CD4-positive, alpha-beta memory T cell (primary cell): Measurements from ENCODE around the gene PHKG2. TPM values are rescaled to one million over a fixed set of nuclear protein-coding genes. Genes with fewer than 3 reads are reported as not detected.
A peak's percentile ranks its signal among the peaks of the same experiment; 100 is the strongest.

Experiments
- CTCF ChIA-PET: fragments of 350-600 bp; sonication (Branson Sonifier 250); formaldehyde crosslinking; loops from one replicate; lab custom pipeline; 2021; ENCODE audit warnings: inconsistent platforms; ENCODE audit not compliant: partially characterized antibody; lab: Charles Lee
- POLR2A ChIA-PET: fragments of 350-600 bp; sonication (Branson Sonifier 250); formaldehyde crosslinking; loops from one replicate; lab custom pipeline; 2021; ENCODE audit not compliant: partially characterized antibody; lab: Charles Lee
- DNase-seq, 5 donors: peaks; one replicate each; pipeline versions ENCODE4 v3.0.0 to v3.0.0-alpha.2; 2020 to 2022; ENCODE audit warnings: mixed read lengths in 1 of 5
- H3K27ac ChIP-seq: one replicate; pipeline ENCODE4 v1.7.0; 2013; ENCODE audit warnings: low read depth, low read length
- H3K27me3 ChIP-seq: 2 replicates; pipeline ENCODE4 v1.7.0; 2013; ENCODE audit warnings: mild to moderate bottlenecking, low read length, moderate library complexity; ENCODE audit not compliant: insufficient read depth
- H3K36me3 ChIP-seq: 2 replicates; pipeline ENCODE4 v1.7.0; 2013; ENCODE audit warnings: mild to moderate bottlenecking, low read length, moderate library complexity; ENCODE audit not compliant: insufficient read depth
- H3K4me1 ChIP-seq: 2 replicates; pipeline ENCODE4 v1.7.0; 2013; ENCODE audit warnings: mild to moderate bottlenecking, low read length, moderate library complexity; ENCODE audit not compliant: insufficient read depth
- H3K4me3 ChIP-seq, 2 donors: one replicate each; pipeline ENCODE4 v1.7.0; 2013; ENCODE audit warnings: low read length in 2 of 2, mild to moderate bottlenecking in 1 of 2
- H3K9me3 ChIP-seq, 2 donors: one replicate each; pipeline ENCODE4 v1.7.0; 2013; ENCODE audit warnings: low read length in 2 of 2, control low read depth in 1 of 2; ENCODE audit not compliant: control insufficient read depth in 1 of 2
- H3K27ac Mint-ChIP-seq, 7 donors: one replicate each; pipeline ENCODE4 v1.8.0; 2020 to 2021; ENCODE audit warnings: mixed read lengths in 7 of 7, mild to moderate bottlenecking in 6 of 7, inconsistent platforms in 3 of 7, moderate library complexity in 3 of 7
- H3K27me3 Mint-ChIP-seq, 2 donors: one replicate each; pipeline ENCODE4 v1.8.0; 2020 to 2021; ENCODE audit warnings: mixed read lengths in 2 of 2
- H3K36me3 Mint-ChIP-seq, 2 donors: one replicate each; pipeline ENCODE4 v1.8.0; 2020 to 2021; ENCODE audit warnings: mixed read lengths in 2 of 2, inconsistent platforms in 1 of 2, mild to moderate bottlenecking in 1 of 2
- H3K4me1 Mint-ChIP-seq, 4 donors: one replicate each; pipeline ENCODE4 v1.8.0; 2020 to 2021; ENCODE audit warnings: mixed read lengths in 4 of 4, mild to moderate bottlenecking in 1 of 4
- H3K4me3 Mint-ChIP-seq, 8 donors: one replicate each; pipeline ENCODE4 v1.8.0; 2020 to 2021; ENCODE audit warnings: mixed read lengths in 8 of 8, mild to moderate bottlenecking in 7 of 8, moderate library complexity in 6 of 8, inconsistent platforms in 3 of 8
- H3K9me3 Mint-ChIP-seq, 8 donors: one replicate each; pipeline ENCODE4 v1.8.0; 2020 to 2021; ENCODE audit warnings: mixed read lengths in 8 of 8, mild to moderate bottlenecking in 5 of 8, inconsistent platforms in 3 of 8, moderate library complexity in 1 of 8
- intact Hi-C: fragments of 100-400 bp; cut with micrococcal nuclease; formaldehyde crosslinking; loops from one replicate; pipeline ENCODE4 v1.15.1; 2023
- polyA plus RNA-seq, 2 donors: library from polyadenylated mRNA; unstranded; fragments of 300-500 nt; fragmentation: Illumina TruSeq; gene quantifications; one replicate each; pipeline ENCODE4 v1.2.3, GENCODE V29; 2021
- total RNA-seq, 2 experiments: library from RNA; stranded (reverse); gene quantifications; one replicate each; pipeline ENCODE4 v1.2.3, GENCODE V29; 2021

PHKG2 gene
- total and polyA plus RNA-seq, 4 experiments from 2014 or later, result 42.0 to 63.5 (median 54.5) TPM

DNA sequence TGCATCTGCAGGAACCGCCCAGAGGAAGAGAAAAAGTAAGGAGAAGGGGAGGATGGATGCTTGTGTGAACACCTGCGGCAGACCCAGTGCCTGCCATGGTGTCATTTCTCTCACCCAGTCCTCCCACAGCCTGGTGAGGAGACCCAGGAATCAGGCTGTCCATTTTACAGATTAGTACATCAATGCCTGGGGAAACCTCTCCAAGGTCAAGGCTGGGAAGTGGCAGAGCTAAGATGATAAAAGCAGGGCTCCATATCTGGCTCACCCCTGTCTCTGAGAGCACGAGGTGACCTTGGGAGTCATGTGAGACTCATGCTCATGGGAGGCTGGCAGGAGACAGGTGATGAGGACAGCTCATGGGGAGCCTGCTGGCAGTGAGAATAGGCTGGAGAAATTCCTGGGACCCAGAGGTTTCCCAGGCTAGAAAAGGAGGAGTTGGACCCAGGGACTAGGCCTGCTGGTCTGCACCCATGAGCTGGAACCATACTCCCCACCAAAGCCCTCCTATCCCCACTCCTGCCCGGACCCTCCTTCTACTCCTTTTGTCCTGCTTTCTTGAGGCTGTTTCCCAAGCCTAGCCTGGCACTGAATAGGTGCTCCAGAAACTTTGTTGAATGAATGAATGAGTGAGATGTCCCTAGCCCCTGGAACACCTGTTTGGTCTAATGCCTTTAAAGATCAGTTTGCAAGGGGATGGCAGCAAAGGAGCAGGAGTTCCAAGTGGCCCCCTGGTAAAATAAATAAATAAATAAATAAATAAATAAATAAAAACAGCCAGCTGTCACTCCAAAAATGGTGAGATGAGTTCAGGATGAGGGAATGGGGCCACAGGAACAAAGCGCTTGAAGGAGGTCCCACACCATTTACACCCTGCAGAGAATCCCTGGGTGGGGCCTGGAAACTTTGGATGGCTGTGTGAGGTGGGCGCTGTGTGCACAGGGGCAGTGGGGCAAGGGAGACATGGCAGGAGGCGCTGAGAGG lies 37.2 kb downstream of the PHKG2 start:
- Mint-ChIP-seq H3K36me3 (peaks cover 3% of the 10 kb centered on the region in 2 donors), H3K27ac (peak overlapping the region in 3 of 7 donors; percentile 10 to 66 (median 29)), H3K27me3 (peaks cover 3 to 5% of the 10 kb centered on the region in 2 donors), H3K4me1 (peaks cover 5 to 26% (median 17%) of the 10 kb centered on the region in 4 donors), H3K4me3 (peak overlapping the region; percentile 58 to 78 (median 66)), H3K9me3 (no peaks in the 10 kb centered on the region)
- no peak overlapping the region for H3K27ac ChIP-seq
- H3K4me1 ChIP-seq, result peaks cover 10% of the 10 kb centered on the region
- intact Hi-C loops, result no loop called here
- DNase-seq, result no peak
- peaks cover 5% of the 10 kb centered on the region for H3K27me3 ChIP-seq
- no peaks in the 10 kb centered on the region for H3K36me3 ChIP-seq
- POLR2A ChIA-PET, result interaction anchor here (1.2 kb wide), 1 partner anchor 29 kb away, joined by 3 read pairs; no protein-coding TSS in a partner anchor
- no peak overlapping the region for H3K4me3 ChIP-seq
- CTCF ChIA-PET, result interaction anchor here (0.6 kb wide), 1 partner anchor 1340 kb away, joined by 3 read pairs; no protein-coding TSS in a partner anchor
- H3K9me3 ChIP-seq, result no peaks in the 10 kb centered on the region

DNA sequence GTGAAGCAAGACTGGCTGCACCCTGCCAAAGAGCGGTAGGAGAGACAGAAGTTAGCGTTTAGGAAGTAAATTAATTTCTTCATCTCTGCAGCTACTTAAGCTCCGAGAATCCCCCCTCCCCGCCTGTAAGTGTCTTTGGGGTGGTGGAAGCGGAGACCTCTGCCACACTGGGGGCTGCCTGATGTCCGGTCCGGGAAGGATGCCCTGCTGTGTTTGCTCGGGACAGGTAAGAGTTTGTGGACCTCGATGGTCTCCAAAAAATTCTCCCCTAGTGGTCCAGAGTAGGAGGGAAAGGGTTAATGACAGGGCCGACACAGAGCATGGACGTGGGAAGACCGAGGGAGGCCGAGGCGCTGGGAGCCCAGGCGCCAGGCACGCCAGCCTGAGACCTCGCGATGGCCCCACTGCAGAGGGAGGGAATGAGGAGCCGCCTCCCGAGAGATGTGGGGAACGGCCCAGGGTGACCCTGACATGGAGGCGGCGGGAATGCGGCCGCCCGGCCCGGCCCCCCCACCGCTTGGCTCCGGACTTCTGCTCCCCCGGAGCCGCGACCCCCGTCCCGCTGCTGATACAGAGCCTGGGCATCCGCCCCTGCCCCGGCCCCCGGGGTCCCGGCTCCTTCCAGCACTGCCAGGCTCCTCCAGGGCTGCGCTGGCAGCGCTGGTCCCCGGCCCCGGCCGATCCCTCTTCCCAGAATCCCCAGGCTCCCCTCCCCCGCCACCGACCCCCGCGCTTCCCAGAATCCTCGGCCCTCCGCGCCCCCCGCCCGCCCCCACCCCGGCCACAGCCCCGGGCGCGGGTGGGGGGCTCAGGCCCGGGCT lies 38.1 kb downstream of the PHKG2 start:
- H3K9me3 ChIP-seq, result no peaks in the 10 kb centered on the region
- peaks cover 3 to 5% of the 10 kb centered on the region in 2 donors for H3K27me3 Mint-ChIP-seq
- peak overlapping the region in 1 of 2 donors; percentile 44 for H3K4me3 ChIP-seq
- no peaks in the 10 kb centered on the region for H3K36me3 ChIP-seq
- H3K4me1 Mint-ChIP-seq, result peaks cover 5 to 26% (median 17%) of the 10 kb centered on the region in 4 donors
- ChIA-PET CTCF (interaction anchor here (1.5 kb wide), 1 partner anchor 28 kb away, joined by 4 read pairs; no protein-coding TSS in a partner anchor), POLR2A (interaction anchor here (0.9 to 1.5 kb wide), 2 partner anchors 19 to 88 kb away, joined by 4 to 12 read pairs; no protein-coding TSS in a partner anchor)
- DNase-seq, result no peak
- H3K9me3 Mint-ChIP-seq, result no peaks in the 10 kb centered on the region
- peaks cover 10% of the 10 kb centered on the region for H3K4me1 ChIP-seq
- H3K27ac ChIP-seq, result no peak overlapping the region
- peaks cover 3% of the 10 kb centered on the region in 2 donors for H3K36me3 Mint-ChIP-seq
- intact Hi-C loops, result no loop called here
- H3K4me3 Mint-ChIP-seq, result peak overlapping the region; percentile 59 to 78 (median 72)
- H3K27ac Mint-ChIP-seq, result peak overlapping the region in 3 of 7 donors; percentile 23 to 70 (median 66)
- peaks cover 5% of the 10 kb centered on the region for H3K27me3 ChIP-seq

GRCh38 chr16:30786936-30787612 lies 38.8 kb downstream of the PHKG2 start, which contains the start of gene ZNF629:
Gene ZNF629 (minus strand): TSS chr16:30787205. CDS start chr16:30784482, 2,723 bp downstream.
- no peak within 1 kb of the TSS for H3K27ac ChIP-seq
- Mint-ChIP-seq H3K4me1 (peaks cover 5 to 26% (median 17%) of the 10 kb centered on the region in 4 donors), H3K27me3 (peaks cover 3 to 5% of the 10 kb centered on the region in 2 donors), H3K4me3 (peak within 1 kb of the TSS; percentile 78 to 85 (median 80)), H3K9me3 (no peaks in the 10 kb centered on the region), H3K27ac (peak within 1 kb of the TSS in 3 of 7 donors; percentile 23 to 70 (median 35)), H3K36me3 (peaks cover 3% of the 10 kb centered on the region in 2 donors)
- H3K36me3 ChIP-seq, result no peaks in the 10 kb centered on the region
- intact Hi-C loops, result loop anchor here (1.0 kb wide), 2 partner anchors 12 to 18 kb away; no protein-coding TSS in a partner anchor
- peaks cover 5% of the 10 kb centered on the region for H3K27me3 ChIP-seq
- POLR2A ChIA-PET, result interaction anchor here (0.9 to 2.1 kb wide), 3 partner anchors 18 to 88 kb away, joined by 4 to 12 read pairs (median 5); no protein-coding TSS in a partner anchor
- H3K9me3 ChIP-seq, result no peaks in the 10 kb centered on the region
- peak in 1 of 5 donors; percentile 12 for DNase-seq
- H3K4me1 ChIP-seq, result peaks cover 10% of the 10 kb centered on the region
- peak within 1 kb of the TSS; percentile 36 to 44 for H3K4me3 ChIP-seq
- CTCF ChIA-PET, result interaction anchor here (1.1 to 1.5 kb wide), 2 partner anchors 18 to 27 kb away, joined by 3 to 4 read pairs; no protein-coding TSS in a partner anchor

- Histone ChIP-seq H3K4me1 (peaks cover 10% of the 10 kb centered on the region), H3K4me3 (peak overlapping the region; percentile 36 to 44), H3K36me3 (no peaks in the 10 kb centered on the region), H3K27ac (no peak overlapping the region), H3K9me3 (no peaks in the 10 kb centered on the region), H3K27me3 (peaks cover 5% of the 10 kb centered on the region)
- Mint-ChIP-seq H3K9me3 (no peaks in the 10 kb centered on the region), H3K27me3 (peaks cover 3 to 5% of the 10 kb centered on the region in 2 donors), H3K36me3 (peaks cover 3% of the 10 kb centered on the region in 2 donors), H3K27ac (no peak overlapping the region), H3K4me1 (peaks cover 5 to 26% (median 17%) of the 10 kb centered on the region in 4 donors), H3K4me3 (peak overlapping the region; percentile 78 to 85 (median 80))
- CTCF ChIA-PET, result interaction anchor here (1.1 to 1.5 kb wide), 2 partner anchors 17 to 27 kb away, joined by 3 to 4 read pairs; no protein-coding TSS in a partner anchor
- DNase-seq, result no peak
- intact Hi-C loops, result loop anchor here (1.0 kb wide), 2 partner anchors 12 to 18 kb away; no protein-coding TSS in a partner anchor
- POLR2A ChIA-PET, result interaction anchor here (0.9 to 2.1 kb wide), 3 partner anchors 18 to 87 kb away, joined by 4 to 12 read pairs (median 5); no protein-coding TSS in a partner anchor
Measured at GRCh38 chr16:30787613-30788378, 39.6 kb downstream of the PHKG2 start.

GRCh38 chr16:30793508-30794069 lies 45.4 kb downstream of the PHKG2 start:
- no peaks in the 10 kb centered on the region for H3K4me1 ChIP-seq
- Mint-ChIP-seq H3K4me3 (no peak overlapping the region), H3K27me3 (no peaks in the 10 kb centered on the region), H3K27ac (no peak overlapping the region), H3K36me3 (no peaks in the 10 kb centered on the region), H3K4me1 (no peaks in the 10 kb centered on the region), H3K9me3 (no peaks in the 10 kb centered on the region)
- no peaks in the 10 kb centered on the region for H3K9me3 ChIP-seq
- no peak for DNase-seq
- ChIA-PET CTCF (interaction anchor here (0.8 kb wide), 1 partner anchor 21 kb away, joined by 3 read pairs; no protein-coding TSS in a partner anchor), POLR2A (no interaction called here)
- H3K27ac ChIP-seq, result no peak overlapping the region
- H3K36me3 ChIP-seq, result no peaks in the 10 kb centered on the region
- intact Hi-C loops, result no loop called here
- no peak overlapping the region for H3K4me3 ChIP-seq
- H3K27me3 ChIP-seq, result no peaks in the 10 kb centered on the region
